ENCODE results near the gene PHACTR3. TPM values are rescaled to one million over a fixed set of nuclear protein-coding genes. Genes with fewer than 3 reads are reported as not detected.

PHACTR3 gene
- total and polyA plus RNA-seq, 2 experiments from 2014 or later, result 0.45 to 0.61 TPM

- H3K27me3 Mint-ChIP-seq (ENCODE audit: insufficient read depth, low read depth, poor library complexity), result peaks cover 14% of the 10 kb centered on the region
- Histone ChIP-seq H3K27ac (ENCODE audit: low read depth) (no peak overlapping the region), H4K20me1 (replicated peaks; ENCODE audit: insufficient read depth) (no peaks in the 10 kb centered on the region), H3K4me3 (no peak overlapping the region), H3K36me3 (ENCODE audit: insufficient read depth) (no peaks in the 10 kb centered on the region), H3F3A (replicated peaks; ENCODE audit: low read depth) (no peaks in the 10 kb centered on the region), H3K27me3 (ENCODE audit: insufficient read depth) (peaks cover 4% of the 10 kb centered on the region; the same call in 1 of the 2 replicates), H3K4me2 (no peak overlapping the region), H2AFZ (no peak overlapping the region), H3K9me2 (ENCODE audit: insufficient read depth) (no peaks in the 10 kb centered on the region), H3K79me2 (replicated peaks; ENCODE audit: insufficient read depth) (no peaks in the 10 kb centered on the region), H3K4me1 (ENCODE audit: insufficient read depth) (no peaks in the 10 kb centered on the region)
- TF ChIP-seq STAT1 (IDR thresholded peaks at IDR 0.05; ENCODE audit: unreplicated experiment) (no peak), EZH2phosphoT487 (IDR thresholded peaks at IDR 0.05; ENCODE audit: unreplicated experiment) (no peak), CREB1 (CRISPR knock-in tag; IDR thresholded peaks at IDR 0.05; ENCODE audit: low read depth) (no peak), ZNF331 (CRISPR knock-in tag; IDR thresholded peaks at IDR 0.05; ENCODE audit: low read depth) (no peak), ZNF114 (CRISPR knock-in tag; IDR thresholded peaks at IDR 0.05) (no peak), POLR2AphosphoS5 (IDR thresholded peaks at IDR 0.05; ENCODE audit: low read depth) (no peak), NANOG (IDR thresholded peaks at IDR 0.05; ENCODE audit: borderline replicate concordance) (no peak), JUNB (IDR thresholded peaks at IDR 0.05; ENCODE audit: unreplicated experiment) (no peak), EZH2 (IDR thresholded peaks at IDR 0.05; ENCODE audit: low read depth, unreplicated experiment) (no peak)
- TF ChIP-seq, protein P1, sequence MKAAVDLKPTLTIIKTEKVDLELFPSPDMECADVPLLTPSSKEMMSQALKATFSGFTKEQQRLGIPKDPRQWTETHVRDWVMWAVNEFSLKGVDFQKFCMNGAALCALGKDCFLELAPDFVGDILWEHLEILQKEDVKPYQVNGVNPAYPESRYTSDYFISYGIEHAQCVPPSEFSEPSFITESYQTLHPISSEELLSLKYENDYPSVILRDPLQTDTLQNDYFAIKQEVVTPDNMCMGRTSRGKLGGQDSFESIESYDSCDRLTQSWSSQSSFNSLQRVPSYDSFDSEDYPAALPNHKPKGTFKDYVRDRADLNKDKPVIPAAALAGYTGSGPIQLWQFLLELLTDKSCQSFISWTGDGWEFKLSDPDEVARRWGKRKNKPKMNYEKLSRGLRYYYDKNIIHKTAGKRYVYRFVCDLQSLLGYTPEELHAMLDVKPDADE (IDR thresholded peaks at IDR 0.05), result no peak
- TF ChIP-seq, protein P2, sequence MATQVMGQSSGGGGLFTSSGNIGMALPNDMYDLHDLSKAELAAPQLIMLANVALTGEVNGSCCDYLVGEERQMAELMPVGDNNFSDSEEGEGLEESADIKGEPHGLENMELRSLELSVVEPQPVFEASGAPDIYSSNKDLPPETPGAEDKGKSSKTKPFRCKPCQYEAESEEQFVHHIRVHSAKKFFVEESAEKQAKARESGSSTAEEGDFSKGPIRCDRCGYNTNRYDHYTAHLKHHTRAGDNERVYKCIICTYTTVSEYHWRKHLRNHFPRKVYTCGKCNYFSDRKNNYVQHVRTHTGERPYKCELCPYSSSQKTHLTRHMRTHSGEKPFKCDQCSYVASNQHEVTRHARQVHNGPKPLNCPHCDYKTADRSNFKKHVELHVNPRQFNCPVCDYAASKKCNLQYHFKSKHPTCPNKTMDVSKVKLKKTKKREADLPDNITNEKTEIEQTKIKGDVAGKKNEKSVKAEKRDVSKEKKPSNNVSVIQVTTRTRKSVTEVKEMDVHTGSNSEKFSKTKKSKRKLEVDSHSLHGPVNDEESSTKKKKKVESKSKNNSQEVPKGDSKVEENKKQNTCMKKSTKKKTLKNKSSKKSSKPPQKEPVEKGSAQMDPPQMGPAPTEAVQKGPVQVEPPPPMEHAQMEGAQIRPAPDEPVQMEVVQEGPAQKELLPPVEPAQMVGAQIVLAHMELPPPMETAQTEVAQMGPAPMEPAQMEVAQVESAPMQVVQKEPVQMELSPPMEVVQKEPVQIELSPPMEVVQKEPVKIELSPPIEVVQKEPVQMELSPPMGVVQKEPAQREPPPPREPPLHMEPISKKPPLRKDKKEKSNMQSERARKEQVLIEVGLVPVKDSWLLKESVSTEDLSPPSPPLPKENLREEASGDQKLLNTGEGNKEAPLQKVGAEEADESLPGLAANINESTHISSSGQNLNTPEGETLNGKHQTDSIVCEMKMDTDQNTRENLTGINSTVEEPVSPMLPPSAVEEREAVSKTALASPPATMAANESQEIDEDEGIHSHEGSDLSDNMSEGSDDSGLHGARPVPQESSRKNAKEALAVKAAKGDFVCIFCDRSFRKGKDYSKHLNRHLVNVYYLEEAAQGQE (IDR thresholded peaks at IDR 0.05; ENCODE audit: unreplicated experiment), result no peak
- TF ChIP-seq, protein P3, sequence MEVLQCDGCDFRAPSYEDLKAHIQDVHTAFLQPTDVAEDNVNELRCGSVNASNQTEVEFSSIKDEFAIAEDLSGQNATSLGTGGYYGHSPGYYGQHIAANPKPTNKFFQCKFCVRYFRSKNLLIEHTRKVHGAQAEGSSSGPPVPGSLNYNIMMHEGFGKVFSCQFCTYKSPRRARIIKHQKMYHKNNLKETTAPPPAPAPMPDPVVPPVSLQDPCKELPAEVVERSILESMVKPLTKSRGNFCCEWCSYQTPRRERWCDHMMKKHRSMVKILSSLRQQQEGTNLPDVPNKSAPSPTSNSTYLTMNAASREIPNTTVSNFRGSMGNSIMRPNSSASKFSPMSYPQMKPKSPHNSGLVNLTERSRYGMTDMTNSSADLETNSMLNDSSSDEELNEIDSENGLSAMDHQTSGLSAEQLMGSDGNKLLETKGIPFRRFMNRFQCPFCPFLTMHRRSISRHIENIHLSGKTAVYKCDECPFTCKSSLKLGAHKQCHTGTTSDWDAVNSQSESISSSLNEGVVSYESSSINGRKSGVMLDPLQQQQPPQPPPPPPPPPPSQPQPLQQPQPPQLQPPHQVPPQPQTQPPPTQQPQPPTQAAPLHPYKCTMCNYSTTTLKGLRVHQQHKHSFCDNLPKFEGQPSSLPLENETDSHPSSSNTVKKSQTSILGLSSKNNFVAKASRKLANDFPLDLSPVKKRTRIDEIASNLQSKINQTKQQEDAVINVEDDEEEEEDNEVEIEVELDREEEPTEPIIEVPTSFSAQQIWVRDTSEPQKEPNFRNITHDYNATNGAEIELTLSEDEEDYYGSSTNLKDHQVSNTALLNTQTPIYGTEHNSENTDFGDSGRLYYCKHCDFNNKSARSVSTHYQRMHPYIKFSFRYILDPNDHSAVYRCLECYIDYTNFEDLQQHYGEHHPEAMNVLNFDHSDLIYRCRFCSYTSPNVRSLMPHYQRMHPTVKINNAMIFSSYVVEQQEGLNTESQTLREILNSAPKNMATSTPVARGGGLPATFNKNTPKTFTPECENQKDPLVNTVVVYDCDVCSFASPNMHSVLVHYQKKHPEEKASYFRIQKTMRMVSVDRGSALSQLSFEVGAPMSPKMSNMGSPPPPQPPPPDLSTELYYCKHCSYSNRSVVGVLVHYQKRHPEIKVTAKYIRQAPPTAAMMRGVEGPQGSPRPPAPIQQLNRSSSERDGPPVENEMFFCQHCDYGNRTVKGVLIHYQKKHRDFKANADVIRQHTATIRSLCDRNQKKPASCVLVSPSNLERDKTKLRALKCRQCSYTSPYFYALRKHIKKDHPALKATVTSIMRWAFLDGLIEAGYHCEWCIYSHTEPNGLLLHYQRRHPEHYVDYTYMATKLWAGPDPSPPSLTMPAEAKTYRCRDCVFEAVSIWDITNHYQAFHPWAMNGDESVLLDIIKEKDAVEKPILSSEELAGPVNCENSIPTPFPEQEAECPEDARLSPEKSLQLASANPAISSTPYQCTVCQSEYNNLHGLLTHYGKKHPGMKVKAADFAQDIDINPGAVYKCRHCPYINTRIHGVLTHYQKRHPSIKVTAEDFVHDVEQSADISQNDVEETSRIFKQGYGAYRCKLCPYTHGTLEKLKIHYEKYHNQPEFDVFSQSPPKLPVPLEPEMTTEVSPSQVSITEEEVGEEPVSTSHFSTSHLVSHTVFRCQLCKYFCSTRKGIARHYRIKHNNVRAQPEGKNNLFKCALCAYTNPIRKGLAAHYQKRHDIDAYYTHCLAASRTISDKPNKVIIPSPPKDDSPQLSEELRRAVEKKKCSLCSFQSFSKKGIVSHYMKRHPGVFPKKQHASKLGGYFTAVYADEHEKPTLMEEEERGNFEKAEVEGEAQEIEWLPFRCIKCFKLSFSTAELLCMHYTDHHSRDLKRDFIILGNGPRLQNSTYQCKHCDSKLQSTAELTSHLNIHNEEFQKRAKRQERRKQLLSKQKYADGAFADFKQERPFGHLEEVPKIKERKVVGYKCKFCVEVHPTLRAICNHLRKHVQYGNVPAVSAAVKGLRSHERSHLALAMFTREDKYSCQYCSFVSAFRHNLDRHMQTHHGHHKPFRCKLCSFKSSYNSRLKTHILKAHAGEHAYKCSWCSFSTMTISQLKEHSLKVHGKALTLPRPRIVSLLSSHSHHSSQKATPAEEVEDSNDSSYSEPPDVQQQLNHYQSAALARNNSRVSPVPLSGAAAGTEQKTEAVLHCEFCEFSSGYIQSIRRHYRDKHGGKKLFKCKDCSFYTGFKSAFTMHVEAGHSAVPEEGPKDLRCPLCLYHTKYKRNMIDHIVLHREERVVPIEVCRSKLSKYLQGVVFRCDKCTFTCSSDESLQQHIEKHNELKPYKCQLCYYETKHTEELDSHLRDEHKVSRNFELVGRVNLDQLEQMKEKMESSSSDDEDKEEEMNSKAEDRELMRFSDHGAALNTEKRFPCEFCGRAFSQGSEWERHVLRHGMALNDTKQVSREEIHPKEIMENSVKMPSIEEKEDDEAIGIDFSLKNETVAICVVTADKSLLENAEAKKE (CRISPR knock-in tag; IDR thresholded peaks at IDR 0.05), result no peak
- TF ChIP-seq, protein P4, sequence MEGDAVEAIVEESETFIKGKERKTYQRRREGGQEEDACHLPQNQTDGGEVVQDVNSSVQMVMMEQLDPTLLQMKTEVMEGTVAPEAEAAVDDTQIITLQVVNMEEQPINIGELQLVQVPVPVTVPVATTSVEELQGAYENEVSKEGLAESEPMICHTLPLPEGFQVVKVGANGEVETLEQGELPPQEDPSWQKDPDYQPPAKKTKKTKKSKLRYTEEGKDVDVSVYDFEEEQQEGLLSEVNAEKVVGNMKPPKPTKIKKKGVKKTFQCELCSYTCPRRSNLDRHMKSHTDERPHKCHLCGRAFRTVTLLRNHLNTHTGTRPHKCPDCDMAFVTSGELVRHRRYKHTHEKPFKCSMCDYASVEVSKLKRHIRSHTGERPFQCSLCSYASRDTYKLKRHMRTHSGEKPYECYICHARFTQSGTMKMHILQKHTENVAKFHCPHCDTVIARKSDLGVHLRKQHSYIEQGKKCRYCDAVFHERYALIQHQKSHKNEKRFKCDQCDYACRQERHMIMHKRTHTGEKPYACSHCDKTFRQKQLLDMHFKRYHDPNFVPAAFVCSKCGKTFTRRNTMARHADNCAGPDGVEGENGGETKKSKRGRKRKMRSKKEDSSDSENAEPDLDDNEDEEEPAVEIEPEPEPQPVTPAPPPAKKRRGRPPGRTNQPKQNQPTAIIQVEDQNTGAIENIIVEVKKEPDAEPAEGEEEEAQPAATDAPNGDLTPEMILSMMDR (conservative IDR thresholded peaks at IDR 0.05; ENCODE audit: low read depth in 2 of 2), result no peak
- H3K36me3 Mint-ChIP-seq (ENCODE audit: low read depth), result no peaks in the 10 kb centered on the region; the same call in 2 of the 3 replicates
- no peak for ATAC-seq
- no peaks in the 10 kb centered on the region for H3K4me1 Mint-ChIP-seq
- no peak for DNase-seq (ENCODE audit: low spot score)
- H3K9me3 Mint-ChIP-seq, result no peaks in the 10 kb centered on the region; the same call in 2 of the 3 replicates
- no peak overlapping the region for H3K27ac Mint-ChIP-seq
- H3K4me3 Mint-ChIP-seq, result no peak overlapping the region
These were observed 133.5 kb downstream of the PHACTR3 start for GRCh38 chr20:59737816-59738215.
